Smooth muscle cell (in vitro differentiated cells): ENCODE data around the gene HIRIP3. TPM values are rescaled to one million over a fixed set of nuclear protein-coding genes. Genes with fewer than 3 reads are reported as not detected.

ENCODE experiments used
- DNase-seq: peaks from one replicate; lab custom pipeline; 2025; ENCODE audit not compliant: unreplicated experiment; lab: John Stamatoyannopoulos, UW
- H2AFZ ChIP-seq: fragments of 200-600 bp; sonication (generic); 2 replicates; pipeline ENCODE4 v1.6.0; 2016; ENCODE audit warnings: antibody characterized with exemption, low read depth, mild to moderate bottlenecking
- H3F3A ChIP-seq: fragments of 200-600 bp; sonication (generic); 2 replicates; pipeline ENCODE4 v1.6.0; 2017; ENCODE audit warnings: antibody characterized with exemption, low read depth
- H3K27ac ChIP-seq: fragments of 200-600 bp; sonication (generic); 2 replicates; pipeline ENCODE4 v1.5.1; 2016; ENCODE audit warnings: low read depth, mild to moderate bottlenecking
- H3K27me3 ChIP-seq: fragments of 200-600 bp; sonication (generic); 2 replicates; pipeline ENCODE4 v1.6.1; 2016; ENCODE audit warnings: low read depth, mild to moderate bottlenecking
- H3K36me3 ChIP-seq: fragments of 200-600 bp; sonication (generic); 2 replicates; pipeline ENCODE4 v1.5.1; 2016; ENCODE audit warnings: low read depth
- H3K4me1 ChIP-seq: fragments of 200-600 bp; sonication (generic); 2 replicates; pipeline ENCODE4 v1.5.1; 2016; ENCODE audit warnings: low read depth
- H3K4me2 ChIP-seq: fragments of 200-600 bp; sonication (generic); 2 replicates; pipeline ENCODE4 v1.6.0; 2016; ENCODE audit warnings: mild to moderate bottlenecking
- H3K4me3 ChIP-seq: fragments of 200-600 bp; sonication (generic); 2 replicates; pipeline ENCODE4 v1.5.1; 2016; ENCODE audit warnings: mild to moderate bottlenecking
- H3K79me2 ChIP-seq: fragments of 200-600 bp; sonication (generic); 2 replicates; pipeline ENCODE4 v1.6.0; 2016; ENCODE audit warnings: low read depth, mild to moderate bottlenecking
- H3K9ac ChIP-seq: fragments of 200-600 bp; sonication (generic); 2 replicates; pipeline ENCODE4 v1.6.0; 2016; ENCODE audit warnings: low read depth
- H3K9me3 ChIP-seq: fragments of 200-600 bp; sonication (generic); replicated peaks from 2 replicates; pipeline ENCODE4 v1.5.1; 2016; ENCODE audit warnings: low read depth
- H4K20me1 ChIP-seq: fragments of 200-600 bp; sonication (generic); 2 replicates; pipeline ENCODE4 v1.6.0; 2016; ENCODE audit warnings: low read depth
- WGBS: methylation state at CpG from one replicate; pipeline ENCODE4 v1.1.7; 2016; ENCODE audit warnings: low lambda C conversion rate; 5-methylcytosine and 5-hydroxymethylcytosine counted together
- polyA plus RNA-seq: library from polyadenylated mRNA; unstranded; fragments of >200 nt; fragmentation: Nextera tagmentation; extraction: Ambion mirVana; gene quantifications from 2 replicates; pipeline ENCODE4 v1.2.1, GENCODE V29; 2016
- total RNA-seq: library from RNA; depleted of rRNA; stranded (reverse); fragments of >200 nt; gene quantifications from 2 replicates; pipeline ENCODE4 v1.2.3, GENCODE V29; 2014
- TF ChIP-seq, protein P1 (sequence below): fragments of 200-600 bp; sonication (generic); IDR thresholded peaks from 2 replicates; pipeline ENCODE4 v1.5.1; 2017; ENCODE audit warnings: borderline replicate concordance, mild to moderate bottlenecking, antibody characterized with exemption; ENCODE audit not compliant: insufficient read depth, poor library complexity, severe bottlenecking

HIRIP3 gene
- total and polyA plus RNA-seq, 2 experiments from 2014 or later: 11.3 to 13.9 TPM

DNA sequence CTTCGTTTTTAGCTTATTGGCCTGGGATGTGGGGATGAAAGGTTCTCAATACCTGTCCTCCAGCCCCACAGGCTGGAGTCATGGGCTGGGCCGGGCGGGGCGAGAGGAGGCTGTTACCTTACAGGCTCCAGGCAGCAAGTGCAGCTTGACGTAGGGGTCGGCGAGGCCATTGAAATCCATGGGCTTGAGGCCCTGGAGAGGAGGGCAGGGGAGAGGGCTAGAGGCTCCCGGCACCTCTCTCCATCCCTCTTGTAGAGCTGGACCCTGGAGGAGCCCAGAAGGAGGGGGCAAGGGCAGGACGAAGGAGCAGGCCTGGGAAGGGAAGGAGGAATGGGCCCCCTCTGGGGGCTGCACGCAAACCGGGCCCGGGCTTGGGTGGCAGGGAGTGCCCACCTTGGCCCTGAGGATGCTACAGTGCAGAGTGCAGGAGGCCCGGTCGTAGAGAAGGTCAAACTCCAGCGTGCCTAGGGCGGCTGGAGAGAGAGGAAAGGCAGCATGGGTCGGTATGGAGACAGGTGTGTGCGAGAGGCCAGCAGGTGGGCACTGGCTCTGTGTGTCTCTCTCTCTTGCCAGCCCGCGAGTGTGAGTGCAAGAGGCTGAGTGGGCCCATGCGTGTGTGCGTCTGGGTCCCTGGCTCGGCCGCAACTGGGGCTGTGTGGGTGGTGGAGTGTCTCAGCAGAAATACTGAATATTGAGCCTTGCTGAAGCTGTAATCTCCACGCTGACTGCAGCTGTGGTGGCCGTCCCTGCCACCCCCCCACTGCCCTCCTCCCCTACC, 13.9 kb upstream of the HIRIP3 start:
- Histone ChIP-seq H3K9me3 (no peaks in the 10 kb centered on the region), H3K27ac (no peak overlapping the region), H3K36me3 (no peaks in the 10 kb centered on the region), H3K4me2 (no peak overlapping the region), H3K4me3 (no peak overlapping the region), H4K20me1 (no peaks in the 10 kb centered on the region), H3K9ac (no peak overlapping the region), H2AFZ (no peak overlapping the region), H3K4me1 (peaks cover 14% of the 10 kb centered on the region), H3K79me2 (no peaks in the 10 kb centered on the region), H3F3A (no peaks in the 10 kb centered on the region), H3K27me3 (peaks cover 31% of the 10 kb centered on the region)
- WGBS: 68% methylated on average over 24 of the region's 26 CpGs
- DNase-seq: no peak
- TF ChIP-seq, protein P1, sequence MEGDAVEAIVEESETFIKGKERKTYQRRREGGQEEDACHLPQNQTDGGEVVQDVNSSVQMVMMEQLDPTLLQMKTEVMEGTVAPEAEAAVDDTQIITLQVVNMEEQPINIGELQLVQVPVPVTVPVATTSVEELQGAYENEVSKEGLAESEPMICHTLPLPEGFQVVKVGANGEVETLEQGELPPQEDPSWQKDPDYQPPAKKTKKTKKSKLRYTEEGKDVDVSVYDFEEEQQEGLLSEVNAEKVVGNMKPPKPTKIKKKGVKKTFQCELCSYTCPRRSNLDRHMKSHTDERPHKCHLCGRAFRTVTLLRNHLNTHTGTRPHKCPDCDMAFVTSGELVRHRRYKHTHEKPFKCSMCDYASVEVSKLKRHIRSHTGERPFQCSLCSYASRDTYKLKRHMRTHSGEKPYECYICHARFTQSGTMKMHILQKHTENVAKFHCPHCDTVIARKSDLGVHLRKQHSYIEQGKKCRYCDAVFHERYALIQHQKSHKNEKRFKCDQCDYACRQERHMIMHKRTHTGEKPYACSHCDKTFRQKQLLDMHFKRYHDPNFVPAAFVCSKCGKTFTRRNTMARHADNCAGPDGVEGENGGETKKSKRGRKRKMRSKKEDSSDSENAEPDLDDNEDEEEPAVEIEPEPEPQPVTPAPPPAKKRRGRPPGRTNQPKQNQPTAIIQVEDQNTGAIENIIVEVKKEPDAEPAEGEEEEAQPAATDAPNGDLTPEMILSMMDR: no peak

DNA sequence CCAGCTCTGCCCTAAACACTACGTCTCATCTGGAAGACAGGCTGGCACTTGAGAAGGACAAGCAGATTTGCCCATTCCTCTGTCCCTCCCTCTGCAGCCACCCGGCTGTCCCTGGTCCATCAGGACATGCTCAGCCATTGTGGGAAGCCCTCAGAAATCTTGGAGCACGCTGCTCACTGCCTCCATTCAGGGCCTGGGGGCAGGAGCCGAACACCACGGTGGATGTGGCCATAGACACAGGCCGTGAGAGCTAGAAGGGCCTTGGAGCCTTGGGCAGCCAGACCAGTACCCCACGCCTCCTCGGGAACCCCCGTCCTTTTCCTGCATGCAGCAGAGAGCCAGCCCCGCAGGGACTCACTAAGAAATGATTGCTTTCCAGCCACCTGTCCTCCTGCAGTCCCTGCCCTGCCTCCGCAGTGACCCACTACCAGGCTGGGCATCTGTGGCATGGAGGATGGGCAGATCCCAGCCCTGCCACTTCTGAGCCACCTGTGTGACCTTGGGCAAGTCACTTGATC, 12.0 kb upstream of the HIRIP3 start:
- Histone ChIP-seq H3K4me2 (no peak overlapping the region), H3K9me3 (no peaks in the 10 kb centered on the region), H3K27ac (no peak overlapping the region), H3F3A (no peaks in the 10 kb centered on the region), H3K36me3 (no peaks in the 10 kb centered on the region), H4K20me1 (no peaks in the 10 kb centered on the region), H2AFZ (no peak overlapping the region), H3K4me1 (peaks cover 14% of the 10 kb centered on the region), H3K79me2 (no peaks in the 10 kb centered on the region), H3K9ac (no peak overlapping the region), H3K4me3 (no peak overlapping the region), H3K27me3 (peaks cover 31% of the 10 kb centered on the region)
- DNase-seq: no peak
- TF ChIP-seq, protein P1: no peak
- 86% methylated on average over 11 of the region's 11 CpGs for WGBS

DNA sequence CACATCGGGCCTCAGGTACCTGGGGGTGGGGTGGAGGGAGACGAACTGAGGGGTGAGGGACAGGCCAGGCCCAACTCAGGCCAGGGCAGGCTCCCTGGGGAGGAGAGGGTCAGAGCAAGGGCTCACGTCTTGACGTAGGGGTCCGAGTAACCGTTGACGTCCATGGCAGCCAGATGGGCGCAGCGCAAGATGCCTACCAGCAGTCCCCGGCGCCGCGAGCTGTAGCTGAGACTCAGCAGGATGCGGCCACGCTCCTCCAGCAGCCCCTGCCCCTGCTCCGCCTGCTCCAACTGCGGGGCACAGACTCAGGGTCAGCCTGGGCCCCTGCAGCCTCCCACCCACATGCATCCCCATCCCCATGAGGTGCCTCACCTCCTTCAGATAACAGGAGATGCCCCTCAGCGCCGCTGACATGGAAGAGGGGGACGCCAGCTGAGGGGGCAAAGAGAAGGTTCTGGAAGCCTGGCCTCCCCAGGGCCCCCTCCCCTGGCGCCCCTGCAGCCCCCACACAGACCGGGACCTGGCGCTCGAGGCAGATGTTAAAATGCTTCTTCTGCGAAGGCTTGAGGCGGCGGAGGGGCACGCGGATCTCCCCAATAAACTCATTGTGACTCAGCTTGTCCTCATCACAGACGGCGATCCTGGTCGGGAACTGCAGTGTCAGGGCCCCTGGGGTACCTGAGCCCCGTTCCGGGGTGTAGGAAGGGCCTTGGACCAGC, 11.4 kb upstream of the HIRIP3 start:
- peaks cover 14% of the 10 kb centered on the region for H3K4me1 ChIP-seq
- H3K9ac ChIP-seq: no peak overlapping the region

More for the DNA sequence above, 11.4 kb upstream of the HIRIP3 start:
- Histone ChIP-seq H3K9me3 (no peaks in the 10 kb centered on the region), H3K36me3 (no peaks in the 10 kb centered on the region), H3K27me3 (peaks cover 26% of the 10 kb centered on the region), H3K27ac (no peak overlapping the region), H3K4me2 (no peak overlapping the region), H3K4me3 (no peak overlapping the region), H3K79me2 (no peaks in the 10 kb centered on the region), H2AFZ (no peak overlapping the region), H4K20me1 (no peaks in the 10 kb centered on the region), H3F3A (no peaks in the 10 kb centered on the region)
- WGBS: 94% methylated on average over 32 of the region's 34 CpGs
- no peak for DNase-seq
- TF ChIP-seq, protein P1: no peak
